ENCODE measurements around the gene FXYD1. TPM values are rescaled to one million over a fixed set of nuclear protein-coding genes. Genes with fewer than 3 reads are reported as not detected.

Gene FXYD1
- total RNA-seq, 4 donors from 2014 or later: 215 to 235 (median 225) TPM

GRCh38 chr19:35169221-35169995 lies 30.8 kb downstream of the FXYD1 start:
- Histone ChIP-seq H3K27me3 (no peaks in the 10 kb centered on the region), H3K9me3 (no peaks in the 10 kb centered on the region), H3K4me1 (no peaks in the 10 kb centered on the region), H3K36me3 (peaks cover 0 to 17% of the 10 kb centered on the region in 2 donors), H3K4me3 (no peak overlapping the region), H3K27ac (no peak overlapping the region)
- intact Hi-C loops (cut with DNase I; ENCODE audit: low total_unique reads) (no loop called here), in situ Hi-C loops (cut with MboI; ENCODE audit: low sequenced_read_pairs in 4 of 4) (no loop called here)
- ATAC-seq (no peak), DNase-seq (no peak)
- no peak for TF ChIP-seq CTCF (IDR thresholded peaks at IDR 0.05 in 4 of 5, conservative IDR thresholded peaks at IDR 0.05 in 1 of 5)
- TF ChIP-seq POLR2A (IDR thresholded peaks at IDR 0.05): no peak

- no peak for TF ChIP-seq POLR2A (IDR thresholded peaks at IDR 0.05)
- no peak for TF ChIP-seq CTCF (IDR thresholded peaks at IDR 0.05 in 4 of 5, conservative IDR thresholded peaks at IDR 0.05 in 1 of 5)
- Histone ChIP-seq H3K4me3 (no peak overlapping the region), H3K9me3 (no peaks in the 10 kb centered on the region), H3K36me3 (peaks cover 0 to 12% of the 10 kb centered on the region in 2 donors), H3K27ac (no peak overlapping the region), H3K4me1 (no peaks in the 10 kb centered on the region), H3K27me3 (no peaks in the 10 kb centered on the region)
- DNase-seq (no peak), ATAC-seq (no peak)
- intact Hi-C loops (cut with DNase I; ENCODE audit: low total_unique reads) (no loop called here), in situ Hi-C loops (cut with MboI; ENCODE audit: low sequenced_read_pairs in 4 of 4) (no loop called here)
Observed at GRCh38 chr19:35170359-35171061, 31.9 kb downstream of the FXYD1 start.

GRCh38 chr19:35171730-35172129 lies 33.1 kb downstream of the FXYD1 start:
- Histone ChIP-seq H3K36me3 (peaks cover 0 to 1% of the 10 kb centered on the region in 2 donors), H3K4me1 (no peaks in the 10 kb centered on the region), H3K9me3 (no peaks in the 10 kb centered on the region), H3K27ac (no peak overlapping the region), H3K27me3 (no peaks in the 10 kb centered on the region), H3K4me3 (no peak overlapping the region)
- in situ Hi-C loops (cut with MboI; ENCODE audit: low sequenced_read_pairs in 4 of 4) (no loop called here), intact Hi-C loops (cut with DNase I; ENCODE audit: low total_unique reads) (no loop called here)
- TF ChIP-seq POLR2A (IDR thresholded peaks at IDR 0.05) (no peak), CTCF (IDR thresholded peaks at IDR 0.05 in 4 of 5, conservative IDR thresholded peaks at IDR 0.05 in 1 of 5) (no peak)
- DNase-seq (no peak), ATAC-seq (no peak)

DNA sequence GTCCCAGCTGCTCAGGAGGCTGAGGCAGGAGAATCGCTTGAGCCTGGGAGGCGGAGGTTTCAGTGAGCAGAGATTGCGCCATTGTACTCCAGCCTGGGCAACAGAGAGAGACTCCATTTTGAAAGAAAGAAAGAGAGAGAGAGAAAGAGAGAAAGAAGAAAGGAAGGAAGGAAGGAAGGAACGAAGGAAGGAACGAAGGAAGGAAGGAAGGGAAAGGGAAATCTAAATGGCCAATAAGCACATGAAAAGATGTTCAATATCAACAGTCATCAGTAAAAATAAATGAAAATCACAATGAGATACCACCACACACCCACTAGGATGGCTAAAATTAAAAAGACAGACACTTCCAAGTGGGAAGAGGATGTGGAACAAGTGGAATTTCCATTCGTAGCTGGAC lies 35.6 kb downstream of the FXYD1 start:
- intact Hi-C loops (cut with DNase I; ENCODE audit: low total_unique reads): no loop called here
- no peak for ATAC-seq
- H3K27ac ChIP-seq: no peak overlapping the region

DNA sequence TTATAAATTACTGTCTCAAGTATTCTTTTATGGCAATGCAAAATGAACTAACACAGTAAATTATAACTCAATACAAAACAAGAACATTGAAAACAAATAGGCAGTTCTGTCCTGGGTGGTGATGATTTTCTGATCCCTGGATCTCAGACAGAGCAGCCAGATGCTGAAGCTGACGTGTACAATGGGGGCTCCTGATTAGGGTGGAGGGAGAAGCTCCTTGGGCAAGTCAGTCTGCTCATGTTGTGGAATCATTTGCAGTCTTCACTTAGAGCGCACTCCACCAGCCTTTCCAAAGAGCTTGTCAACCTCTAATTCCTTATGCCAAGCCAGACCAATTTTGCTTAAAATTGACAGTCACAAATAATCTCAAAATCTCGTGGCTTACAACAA lies 37.6 kb downstream of the FXYD1 start:
- ATAC-seq (no peak), DNase-seq (no peak)
- Histone ChIP-seq H3K4me1 (no peaks in the 10 kb centered on the region), H3K36me3 (no peaks in the 10 kb centered on the region), H3K9me3 (no peaks in the 10 kb centered on the region), H3K27me3 (no peaks in the 10 kb centered on the region), H3K4me3 (no peak overlapping the region), H3K27ac (no peak overlapping the region)
- in situ Hi-C loops (cut with MboI; ENCODE audit: low sequenced_read_pairs in 4 of 4) (no loop called here), intact Hi-C loops (cut with DNase I; ENCODE audit: low total_unique reads) (no loop called here)
- TF ChIP-seq CTCF (IDR thresholded peaks at IDR 0.05 in 4 of 5, conservative IDR thresholded peaks at IDR 0.05 in 1 of 5): no peak
- no peak for TF ChIP-seq POLR2A (IDR thresholded peaks at IDR 0.05)

More for the DNA sequence above, 35.6 kb downstream of the FXYD1 start:
- Histone ChIP-seq H3K36me3 (no peaks in the 10 kb centered on the region), H3K4me1 (no peaks in the 10 kb centered on the region), H3K4me3 (no peak overlapping the region), H3K27me3 (no peaks in the 10 kb centered on the region), H3K9me3 (no peaks in the 10 kb centered on the region)
- in situ Hi-C loops (cut with MboI; ENCODE audit: low sequenced_read_pairs in 4 of 4): no loop called here
- DNase-seq: no peak
- no peak for TF ChIP-seq POLR2A (IDR thresholded peaks at IDR 0.05)

Data from gastrocnemius medialis (tissue), 4 donors.